GM21381 (cell line): ENCODE measurements around the gene GABBR2.

Experiments
- ATAC-seq: cut with Tn5 transposase; IDR thresholded peaks from one replicate; pipeline ENCODE4 v1.9.1; 2021; ENCODE audit warnings: mild to moderate bottlenecking, moderate library complexity; ENCODE audit not compliant: unreplicated experiment

GABBR2 gene

DNA sequence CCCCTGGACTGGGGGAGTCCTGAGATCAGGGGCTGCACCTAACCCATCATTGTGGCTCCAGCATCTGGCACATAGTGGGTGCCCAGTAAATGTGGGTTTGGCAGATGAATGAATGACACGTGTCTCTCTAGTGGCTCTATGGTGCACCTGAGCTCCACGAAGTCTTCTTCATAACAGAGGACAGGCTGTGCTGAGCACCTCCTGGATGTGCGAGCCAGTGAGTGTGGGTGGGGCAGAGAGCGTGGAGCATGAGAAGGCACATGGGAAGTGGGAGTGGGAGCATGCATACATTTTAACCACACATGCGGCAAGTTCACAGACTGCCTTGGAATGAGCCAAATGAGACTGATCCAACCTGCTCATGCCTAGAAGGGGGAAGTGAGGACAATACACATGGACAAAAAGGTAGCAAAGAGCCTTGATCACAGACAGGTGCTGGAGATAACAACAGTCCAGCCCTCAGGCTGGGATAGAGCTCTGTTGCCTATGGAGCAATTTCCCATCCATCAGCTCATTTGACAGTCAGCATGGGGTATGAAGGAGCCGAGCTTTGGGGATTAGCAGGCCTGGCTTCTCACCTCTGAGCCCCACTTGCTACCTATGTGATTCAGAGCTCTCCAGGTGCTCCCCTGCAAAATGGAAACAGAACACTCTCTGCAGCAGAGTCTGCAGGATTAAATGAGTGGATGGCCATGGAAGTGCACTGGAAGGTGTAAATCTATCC lies 377.0 kb downstream of the GABBR2 start:
- no peak for ATAC-seq

GRCh38 chr9:98330831-98331230 lies 377.9 kb downstream of the GABBR2 start:
- no peak for ATAC-seq

- ATAC-seq: no peak
These were observed 378.8 kb downstream of the GABBR2 start for GRCh38 chr9:98329904-98330303.

DNA sequence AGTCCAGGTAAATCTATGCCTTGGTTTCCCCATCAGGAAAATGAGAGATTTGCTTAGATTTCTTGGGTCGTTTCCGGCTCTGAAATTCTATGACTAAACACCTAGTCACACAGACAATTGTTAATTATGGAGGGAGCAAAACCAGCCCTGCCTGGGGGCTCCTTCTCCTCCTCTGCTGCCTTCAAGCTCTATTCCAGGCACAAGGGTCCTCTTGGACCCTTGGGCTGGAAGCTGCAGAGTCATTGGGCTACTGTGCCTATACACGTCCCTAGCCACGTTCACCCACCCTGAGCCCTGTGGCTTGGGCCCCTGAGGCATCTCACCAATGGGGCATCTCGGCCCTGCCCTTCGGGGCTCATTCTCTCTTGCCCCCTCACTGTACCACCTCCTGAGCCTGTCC lies 379.5 kb downstream of the GABBR2 start:
- no peak for ATAC-seq

DNA sequence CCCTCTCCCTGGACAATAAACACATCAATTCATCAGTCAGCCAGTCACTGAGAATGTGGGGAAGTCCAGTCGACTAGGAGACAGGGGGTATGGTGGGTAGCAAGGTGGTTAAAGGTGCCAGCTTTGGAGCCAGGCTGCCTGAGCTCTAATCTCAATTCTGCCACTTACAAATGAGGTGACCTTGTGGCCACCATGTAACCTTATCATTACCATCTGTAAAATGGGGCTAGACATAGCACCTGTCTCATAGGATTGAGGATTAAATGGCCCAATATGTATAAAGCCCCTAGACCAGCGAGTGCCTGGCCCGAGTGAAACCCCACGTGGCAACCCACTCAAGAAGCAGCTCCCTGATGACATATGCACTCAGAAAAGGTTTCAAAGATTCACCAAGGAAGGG lies 380.0 kb downstream of the GABBR2 start:
- ATAC-seq: no peak

DNA sequence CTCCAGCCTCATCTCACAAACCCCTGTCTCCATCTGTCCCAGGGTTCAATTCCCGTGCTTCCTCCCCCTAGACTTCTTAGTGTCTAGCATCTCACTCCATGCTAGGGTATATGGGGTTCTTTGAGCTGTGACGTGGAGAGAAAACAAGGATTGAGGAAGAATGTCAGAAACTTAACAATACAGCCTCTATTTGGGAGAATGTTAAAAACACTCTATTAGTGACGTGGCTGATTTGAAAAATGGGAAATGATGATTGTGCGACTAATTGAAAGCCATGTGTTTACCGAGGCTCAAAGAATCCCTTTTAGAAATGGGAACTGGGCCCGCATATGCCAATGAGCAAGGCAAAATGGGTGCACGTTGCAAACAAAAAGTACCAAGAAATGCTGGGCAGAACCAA lies 380.6 kb downstream of the GABBR2 start:
- ATAC-seq: no peak

DNA sequence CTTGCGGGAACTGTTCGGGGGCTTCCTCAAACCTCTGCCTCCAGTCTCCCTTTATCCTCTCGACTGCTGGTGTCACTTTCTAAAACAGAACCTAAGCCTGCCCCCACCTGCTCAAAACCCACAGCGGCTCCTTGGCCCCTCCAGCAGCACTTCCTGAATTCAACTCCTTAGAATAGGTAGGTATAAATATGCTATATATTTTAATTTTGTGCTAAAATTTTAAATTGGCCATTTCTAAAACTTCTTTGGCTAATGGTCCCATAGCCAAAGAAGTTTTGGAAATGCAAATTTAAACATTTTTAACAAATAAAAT lies 381.5 kb downstream of the GABBR2 start:
- ATAC-seq: no peak

GRCh38 chr9:98326459-98327248 lies 382.1 kb downstream of the GABBR2 start:
- no peak for ATAC-seq

- no peak for ATAC-seq
These were observed 383.9 kb downstream of the GABBR2 start for GRCh38 chr9:98324801-98325200.

GRCh38 chr9:98323831-98324135 lies 385.0 kb downstream of the GABBR2 start:
- ATAC-seq: no peak

DNA sequence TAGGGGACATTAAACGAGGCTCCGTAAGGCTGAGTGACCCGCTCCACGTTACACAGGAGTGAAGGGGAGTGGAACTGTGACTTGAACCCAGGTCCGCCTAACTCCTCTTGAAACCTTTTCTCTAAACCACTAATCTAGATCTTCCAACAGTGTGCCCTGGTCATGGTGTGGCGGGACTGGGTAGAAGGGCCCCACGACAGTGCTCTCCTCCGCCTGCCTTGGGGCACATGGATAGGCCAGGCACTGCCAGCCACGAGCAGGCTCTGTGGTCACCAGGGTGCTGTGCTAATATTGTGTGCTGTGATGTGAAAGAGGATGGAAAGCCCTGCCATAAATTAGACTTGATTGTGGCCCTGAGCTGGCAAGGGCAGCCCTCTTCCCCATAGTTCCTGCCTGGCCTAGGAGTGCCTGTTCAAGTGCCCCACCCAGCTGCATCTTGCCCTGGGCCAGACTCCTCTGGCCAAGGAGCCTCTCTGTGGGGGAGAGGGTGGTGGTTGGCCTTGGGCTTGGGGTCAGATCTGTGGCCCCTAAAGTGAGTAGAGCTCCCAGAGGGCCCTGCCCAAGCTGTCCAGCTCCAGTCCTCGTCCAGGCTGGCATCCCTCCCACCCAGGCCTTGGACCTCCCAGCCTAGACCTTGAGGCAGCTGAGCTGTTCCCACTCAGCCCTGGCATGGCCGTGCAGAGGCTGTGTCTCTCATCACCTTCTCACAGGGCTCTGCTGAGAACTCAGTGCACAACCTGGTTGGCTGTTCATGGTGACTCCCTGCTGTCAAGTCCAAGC lies 385.5 kb downstream of the GABBR2 start:
- no peak for ATAC-seq

GRCh38 chr9:98321269-98321668 lies 387.5 kb downstream of the GABBR2 start:
- ATAC-seq: no peak

GRCh38 chr9:98318834-98319478 lies 389.8 kb downstream of the GABBR2 start:
- no peak for ATAC-seq

GRCh38 chr9:98318041-98318790 lies 390.5 kb downstream of the GABBR2 start:
- no peak for ATAC-seq

DNA sequence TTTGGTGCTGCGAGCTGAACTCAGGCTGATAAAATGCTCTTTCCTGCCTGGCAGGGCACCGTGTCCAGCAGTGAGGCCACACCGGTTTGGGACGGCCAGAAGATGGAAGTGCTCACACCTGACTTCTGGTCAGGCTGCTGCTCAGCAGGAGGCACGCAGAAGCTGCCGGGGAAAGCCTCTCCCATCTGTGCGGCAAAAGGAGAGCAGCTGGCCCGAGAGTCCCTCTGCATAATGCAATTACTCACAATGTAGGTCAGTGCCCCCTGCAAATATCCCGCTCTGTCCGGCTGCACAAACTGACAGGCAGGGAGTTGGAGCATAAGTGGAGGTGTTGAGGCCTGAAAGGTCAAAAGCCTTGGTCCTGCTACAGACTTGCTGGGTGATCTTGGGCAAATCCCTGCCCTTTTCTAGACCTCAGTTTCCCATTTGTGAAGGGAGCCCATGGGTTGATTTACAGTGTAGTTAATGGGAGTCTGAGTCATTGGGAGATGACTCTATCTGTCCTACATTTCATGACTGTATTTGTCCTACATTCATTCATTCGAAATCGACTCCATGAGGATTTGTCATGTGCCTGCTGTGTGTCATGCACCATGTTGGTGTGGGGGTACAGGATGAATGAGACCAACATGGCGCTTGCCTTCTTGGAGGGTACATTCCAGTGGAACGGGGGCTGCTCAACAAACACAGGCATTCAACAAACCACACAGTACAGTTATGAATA lies 391.4 kb downstream of the GABBR2 start:
- no peak for ATAC-seq

DNA sequence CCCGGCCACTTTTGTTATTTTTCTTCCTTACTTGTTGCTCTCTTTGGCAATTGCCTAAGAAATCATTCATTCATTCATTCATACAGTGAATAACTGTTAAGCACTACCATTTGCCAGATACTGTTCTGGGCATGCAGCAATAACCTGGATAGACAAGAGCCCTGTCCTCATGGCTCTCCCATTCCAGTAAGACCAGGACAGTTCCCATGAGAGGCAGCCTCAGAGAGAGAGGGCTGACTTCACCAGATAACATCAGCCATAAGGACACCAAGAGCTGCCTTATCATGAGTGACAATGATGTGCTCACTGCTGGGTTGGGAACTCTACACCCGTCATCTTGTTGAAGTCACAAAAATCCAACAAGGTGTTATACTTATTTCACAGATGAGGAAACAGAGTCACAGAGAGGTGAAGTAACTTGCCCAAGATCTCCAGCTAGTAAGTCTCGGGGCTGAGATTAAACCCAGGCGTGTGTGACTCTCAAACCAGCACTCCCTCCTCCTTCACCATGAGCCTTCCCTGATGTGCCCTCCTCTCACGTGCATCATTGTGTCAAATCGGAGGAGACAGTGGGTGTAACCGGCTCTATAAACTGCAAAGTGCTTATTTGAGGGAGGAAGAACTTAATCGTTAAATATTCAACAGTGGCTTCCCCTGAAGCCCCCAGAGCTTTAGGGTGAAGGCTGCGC lies 392.1 kb downstream of the GABBR2 start:
- no peak for ATAC-seq

- peak; percentile 61 for ATAC-seq
These were observed 393.1 kb downstream of the GABBR2 start for GRCh38 chr9:98315551-98316060.

GRCh38 chr9:98315067-98315453 lies 393.7 kb downstream of the GABBR2 start:
- ATAC-seq: no peak

DNA sequence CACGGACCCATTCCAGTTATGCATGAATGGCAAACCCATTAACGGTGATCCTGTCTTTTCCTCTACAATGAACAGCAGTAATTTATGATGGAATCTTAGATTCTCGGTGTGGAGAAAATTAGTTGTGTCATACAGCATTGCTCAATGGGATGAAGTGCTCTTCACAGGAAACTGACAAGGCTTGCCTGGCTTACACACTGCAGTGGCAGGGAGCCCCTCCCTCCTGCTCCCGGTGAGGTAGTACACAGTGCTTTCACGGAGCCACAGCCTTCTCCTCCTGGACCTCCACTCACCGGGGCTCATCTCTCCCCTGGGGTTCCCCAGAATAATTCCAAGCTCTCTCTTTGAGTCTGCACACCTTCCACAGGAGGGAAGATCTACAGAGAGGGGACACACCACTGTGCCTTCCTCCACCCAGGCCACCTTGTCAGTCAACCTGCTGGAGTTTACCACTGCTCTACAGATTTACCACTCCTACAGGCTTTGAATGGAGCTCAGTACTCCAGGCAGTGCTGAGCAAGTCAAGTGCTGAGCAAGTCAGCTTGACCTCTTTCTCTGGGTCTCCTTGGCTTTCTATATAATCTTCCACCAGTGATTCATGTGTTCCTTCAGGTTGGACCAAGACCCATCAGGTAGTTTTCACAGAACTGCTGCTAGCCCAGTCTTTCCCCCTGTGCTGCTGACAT lies 394.2 kb downstream of the GABBR2 start:
- ATAC-seq: no peak
